K562 treated with DMSO at 1 percent for 12 hours (cell line): ENCODE data around the gene DLG3. TPM values are rescaled to one million over a fixed set of nuclear protein-coding genes. Genes with fewer than 3 reads are reported as not detected.

Experiments
- total RNA-seq: library from RNA; unstranded; fragments of 300-600 nt; gene quantifications from 2 replicates; pipeline ENCODE4 v1.2.3, GENCODE V29; 2022; ENCODE audit not compliant: insufficient read depth

Gene DLG3
- total RNA-seq: 2.4 and 4.7 TPM in 2 replicates

DNA sequence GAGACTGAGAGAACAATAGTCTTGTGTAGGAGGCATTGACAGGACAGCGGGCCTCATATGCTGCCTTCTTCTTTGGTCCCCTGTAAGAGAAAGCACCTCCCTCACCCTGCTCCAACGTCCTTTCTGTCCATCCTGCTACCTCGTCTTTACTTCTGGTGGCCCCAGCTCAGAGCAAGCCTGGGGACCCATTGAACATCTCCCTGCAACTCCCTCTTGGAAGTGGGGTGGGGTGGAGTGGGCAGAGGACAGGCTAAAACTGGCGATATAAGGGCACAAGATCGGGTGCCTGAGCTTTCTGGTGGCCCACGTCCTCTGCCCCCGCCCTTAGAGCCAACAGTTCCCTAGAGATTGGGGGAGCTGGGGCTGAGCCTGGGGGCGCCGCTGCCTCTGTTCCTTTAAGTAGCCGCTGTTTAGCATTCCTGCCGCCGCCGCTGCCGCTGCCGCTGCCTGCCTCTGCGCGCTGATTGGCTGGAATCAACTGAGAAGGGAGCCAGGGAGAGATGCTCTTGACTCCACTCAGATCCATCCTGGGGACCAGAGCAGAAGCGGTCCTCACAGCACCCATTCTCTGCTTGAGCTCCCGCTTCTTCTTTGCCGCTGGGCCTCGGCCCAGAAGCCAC is at the start of gene DLG3:
Gene DLG3, plus strand, starts transcription at position 510 of the 620 bp plus-strand sequence. CDS start 367 bp downstream, outside the sequence.

DNA sequence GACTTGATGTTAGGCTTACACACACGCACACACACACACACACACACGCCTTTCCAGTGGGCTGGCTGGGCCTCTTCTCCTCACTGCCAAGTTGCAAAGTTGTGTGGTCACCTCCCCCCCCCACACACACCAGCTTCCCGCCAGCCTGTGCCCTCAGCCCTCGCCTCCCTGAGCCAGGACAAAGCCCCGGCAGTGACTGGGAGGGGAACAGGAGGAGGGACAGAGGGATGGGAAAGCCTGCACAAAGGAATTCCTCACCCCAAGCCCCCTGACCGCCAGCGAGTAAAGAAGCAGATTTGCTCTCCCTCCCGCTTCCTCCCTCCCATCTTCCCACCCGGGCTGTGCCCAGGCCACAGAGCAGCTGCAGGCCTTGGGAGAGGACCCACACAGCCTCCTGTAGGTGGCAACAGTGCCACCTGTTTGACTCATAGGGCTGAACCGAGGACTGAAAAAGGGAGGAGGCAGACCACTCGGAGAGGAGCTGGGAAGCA is 21.7 kb upstream of the DLG3 start, which contains the start of gene GDPD2:
Gene GDPD2, plus strand, starts transcription at position 464 of the 491 bp plus-strand sequence. CDS start 1,671 bp downstream, outside the sequence.

Other genes with a start within 250 kb of the DLG3 start
- not detected in 2 replicates for gene AWAT1, start 210.2 kb upstream of the DLG3 start, total RNA-seq
- not detected in 2 replicates for gene P2RY4, start 184.6 kb upstream of the DLG3 start, total RNA-seq
- gene ARR3, start 176.5 kb upstream of the DLG3 start, total RNA-seq: not detected in 2 replicates
- gene RAB41, start 162.7 kb upstream of the DLG3 start, total RNA-seq: not detected in 2 replicates
- 32.0 and 44.6 TPM in 2 replicates for gene PDZD11, start 154.9 kb upstream of the DLG3 start, total RNA-seq
- gene KIF4A, start 154.7 kb upstream of the DLG3 start, total RNA-seq: 23.8 and 51.8 TPM in 2 replicates
- gene GDPD2, start 21.5 kb upstream of the DLG3 start, total RNA-seq: not detected in 2 replicates